A673 (cell line): ENCODE results near the gene SPON1. TPM values are rescaled to one million over a fixed set of nuclear protein-coding genes. Genes with fewer than 3 reads are reported as not detected.

ENCODE experiments used
- BruUV-seq: library from RNA; stranded (reverse); fragments of 400-500 nt; replicated peaks from 2 replicates; lab custom pipeline; 2021; lab: Mats Ljungman, UMichigan
- CTCF ChIA-PET: fragments of 300-600 bp; sonication (Branson Sonifier 250); formaldehyde crosslinking; loops from one replicate; lab custom pipeline; 2022; ENCODE audit warnings: antibody characterized with exemption; lab: Charles Lee
- POLR2A ChIA-PET: fragments of 300-600 bp; sonication (Branson Sonifier 250); formaldehyde crosslinking; loops from one replicate; lab custom pipeline; 2022; ENCODE audit warnings: antibody characterized with exemption; ENCODE audit not compliant: low non-redundant PET; lab: Charles Lee
- DNase-seq: peaks from one replicate; pipeline ENCODE4 v3.0.0-alpha.2; 2015; ENCODE audit warnings: low spot score
- H3K27ac ChIP-seq: fragments of 200-600 bp; sonication (generic); 2 replicates; pipeline ENCODE4 v1.5.1; 2016; ENCODE audit warnings: mixed run types, low read depth, mild to moderate bottlenecking, mixed read lengths, antibody characterized with exemption, low read length; ENCODE audit not compliant: poor library complexity, severe bottlenecking
- H3K27me3 ChIP-seq: fragments of 200-600 bp; sonication (generic); replicated peaks from 2 replicates; pipeline ENCODE4 v1.6.1; 2017; ENCODE audit warnings: mixed run types, low read depth, mild to moderate bottlenecking, mixed read lengths, antibody characterized with exemption, low read length; ENCODE audit not compliant: insufficient read depth, poor library complexity
- H3K36me3 ChIP-seq: fragments of 200-600 bp; sonication (generic); 2 replicates; pipeline ENCODE4 v1.6.1; 2016; ENCODE audit warnings: mixed run types, mild to moderate bottlenecking, mixed read lengths, antibody characterized with exemption, low read length; ENCODE audit not compliant: insufficient read depth, poor library complexity, severe bottlenecking
- H3K4me1 ChIP-seq: fragments of 200-600 bp; sonication (generic); 2 replicates; pipeline ENCODE4 v1.6.1; 2017; ENCODE audit warnings: mixed run types, mild to moderate bottlenecking, mixed read lengths, antibody characterized with exemption, low read length; ENCODE audit not compliant: insufficient read depth, poor library complexity, severe bottlenecking
- H3K4me3 ChIP-seq: fragments of 200-600 bp; sonication (generic); 2 replicates; pipeline ENCODE4 v1.5.1; 2016; ENCODE audit warnings: low read depth, mixed run types, mild to moderate bottlenecking, mixed read lengths, low read length; ENCODE audit not compliant: poor library complexity, severe bottlenecking
- H3K9me3 ChIP-seq: fragments of 200-600 bp; sonication (generic); 2 replicates; pipeline ENCODE4 v1.6.1; 2016; ENCODE audit warnings: mixed run types, low read depth, mild to moderate bottlenecking, mixed read lengths, antibody characterized with exemption, low read length; ENCODE audit not compliant: poor library complexity, severe bottlenecking
- EZH2 ChIP-seq: fragments of 200-600 bp; sonication (generic); IDR thresholded peaks from 2 replicates; pipeline ENCODE4 v1.6.1; 2017; ENCODE audit warnings: borderline replicate concordance, low read depth, mild to moderate bottlenecking, mixed read lengths, antibody characterized with exemption, low read length; ENCODE audit not compliant: poor library complexity, severe bottlenecking
- intact Hi-C: fragments of 100-400 bp; cut with micrococcal nuclease; formaldehyde crosslinking; loops from one replicate; pipeline ENCODE4 v1.10.0; 2022; ENCODE audit not compliant: unreplicated experiment
- total RNA-seq: library from RNA; stranded (reverse); gene quantifications from 2 replicates; pipeline ENCODE4 v1.2.3, GENCODE V29; 2021
- TF ChIP-seq, protein P1 (sequence below): fragments of 300-800, 200-600 bp; sonication (generic); conservative IDR thresholded peaks from 2 replicates; pipeline ENCODE4 v1.5.1; 2017; ENCODE audit warnings: low read depth, mild to moderate bottlenecking, antibody characterized with exemption, low read length, moderate library complexity, mixed read lengths

The SPON1 gene
- total RNA-seq, 1 experiment from 2014 or later = not detected

DNA sequence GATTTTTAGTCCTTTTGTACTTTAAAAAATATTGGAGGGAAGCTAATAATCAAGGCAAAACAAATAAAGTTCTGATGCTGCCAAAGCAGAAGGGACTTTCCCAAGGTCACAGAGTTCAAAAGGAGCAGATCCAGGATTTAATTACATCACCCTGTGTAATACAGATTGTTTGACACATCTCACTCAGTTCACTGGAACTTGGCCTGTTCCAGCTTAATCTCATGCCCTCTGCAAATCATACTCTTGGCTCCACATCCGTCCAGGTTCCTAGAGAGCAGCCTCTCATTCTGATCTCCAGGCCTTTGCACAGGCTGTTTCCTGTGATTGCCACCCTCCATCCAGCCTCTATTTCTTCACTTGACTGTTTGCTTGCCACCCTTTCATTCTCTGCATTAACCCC lies 151.7 kb downstream of the SPON1 start:
- no peak for TF ChIP-seq EZH2
- TF ChIP-seq, protein P1, sequence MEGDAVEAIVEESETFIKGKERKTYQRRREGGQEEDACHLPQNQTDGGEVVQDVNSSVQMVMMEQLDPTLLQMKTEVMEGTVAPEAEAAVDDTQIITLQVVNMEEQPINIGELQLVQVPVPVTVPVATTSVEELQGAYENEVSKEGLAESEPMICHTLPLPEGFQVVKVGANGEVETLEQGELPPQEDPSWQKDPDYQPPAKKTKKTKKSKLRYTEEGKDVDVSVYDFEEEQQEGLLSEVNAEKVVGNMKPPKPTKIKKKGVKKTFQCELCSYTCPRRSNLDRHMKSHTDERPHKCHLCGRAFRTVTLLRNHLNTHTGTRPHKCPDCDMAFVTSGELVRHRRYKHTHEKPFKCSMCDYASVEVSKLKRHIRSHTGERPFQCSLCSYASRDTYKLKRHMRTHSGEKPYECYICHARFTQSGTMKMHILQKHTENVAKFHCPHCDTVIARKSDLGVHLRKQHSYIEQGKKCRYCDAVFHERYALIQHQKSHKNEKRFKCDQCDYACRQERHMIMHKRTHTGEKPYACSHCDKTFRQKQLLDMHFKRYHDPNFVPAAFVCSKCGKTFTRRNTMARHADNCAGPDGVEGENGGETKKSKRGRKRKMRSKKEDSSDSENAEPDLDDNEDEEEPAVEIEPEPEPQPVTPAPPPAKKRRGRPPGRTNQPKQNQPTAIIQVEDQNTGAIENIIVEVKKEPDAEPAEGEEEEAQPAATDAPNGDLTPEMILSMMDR = no peak
- no peaks in the 10 kb centered on the region for H3K36me3 ChIP-seq
- H3K4me1 ChIP-seq = no peaks in the 10 kb centered on the region
- H3K4me3 ChIP-seq = no peak overlapping the region
- BruUV-seq = no TSS peak
- no peak for DNase-seq
- H3K27me3 ChIP-seq = no peaks in the 10 kb centered on the region
- H3K9me3 ChIP-seq = no peaks in the 10 kb centered on the region
- H3K27ac ChIP-seq = no peak overlapping the region
- ChIA-PET CTCF (no interaction called here), POLR2A (no interaction called here)
- intact Hi-C loops = no loop called here

DNA sequence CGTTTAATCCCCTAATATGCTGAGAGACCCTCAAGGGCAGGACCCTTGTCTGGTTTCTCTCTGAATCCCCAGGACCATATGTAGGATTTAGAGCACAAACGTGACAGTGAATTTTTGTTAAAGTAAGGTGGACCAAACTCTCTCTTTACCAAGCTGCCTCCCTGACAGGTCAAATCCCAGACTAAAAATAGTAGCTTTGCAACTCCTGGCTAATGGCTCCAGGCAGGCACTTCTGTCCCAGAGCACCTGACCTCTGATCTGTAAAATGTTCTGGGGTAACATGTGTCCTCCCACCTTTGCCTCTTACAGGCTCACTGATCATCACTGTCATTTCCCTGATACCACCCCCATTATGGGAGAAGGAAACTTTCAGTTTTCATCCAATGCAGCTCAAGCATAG lies 152.3 kb downstream of the SPON1 start:
- no TSS peak for BruUV-seq
- CTCF ChIA-PET = no interaction called here
- Histone ChIP-seq H3K4me1 (no peaks in the 10 kb centered on the region), H3K36me3 (no peaks in the 10 kb centered on the region), H3K27ac (no peak overlapping the region), H3K9me3 (no peaks in the 10 kb centered on the region), H3K4me3 (no peak overlapping the region), H3K27me3 (no peaks in the 10 kb centered on the region)
- TF ChIP-seq, protein P1 = no peak
- no peak for TF ChIP-seq EZH2
- DNase-seq = no peak
- POLR2A ChIA-PET = interaction anchor here (0.7 kb wide), 1 partner anchor 11 kb away, joined by 3 read pairs; no protein-coding TSS in a partner anchor
- intact Hi-C loops = no loop called here

DNA sequence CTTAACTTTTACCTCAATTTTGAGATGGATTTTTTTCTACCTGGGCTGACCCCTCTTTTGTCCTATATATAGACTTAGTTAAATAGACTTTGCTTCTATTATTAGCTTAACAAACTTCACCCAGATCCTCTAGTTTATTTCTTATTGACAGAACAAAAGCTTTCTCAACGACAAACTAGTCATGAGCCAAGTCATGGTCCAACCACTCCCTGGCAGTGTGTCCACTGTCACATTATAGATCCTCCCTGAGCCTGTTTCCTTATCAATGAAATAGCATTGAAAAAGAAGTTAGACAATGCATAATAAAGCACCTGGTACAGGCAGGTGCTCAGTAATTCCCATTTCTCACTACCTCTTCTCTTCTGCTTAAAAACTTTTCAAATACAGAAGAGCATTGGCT lies 155.1 kb downstream of the SPON1 start:
- no TSS peak for BruUV-seq
- ChIA-PET POLR2A (no interaction called here), CTCF (no interaction called here)
- no peak for DNase-seq
- no peak for TF ChIP-seq EZH2
- TF ChIP-seq, protein P1 = no peak
- no peak overlapping the region for H3K27ac ChIP-seq
- no peaks in the 10 kb centered on the region for H3K27me3 ChIP-seq
- no peaks in the 10 kb centered on the region for H3K36me3 ChIP-seq
- intact Hi-C loops = no loop called here
- no peaks in the 10 kb centered on the region for H3K9me3 ChIP-seq
- no peaks in the 10 kb centered on the region for H3K4me1 ChIP-seq
- no peak overlapping the region for H3K4me3 ChIP-seq
